Transverse colon (tissue), 4 donors: ENCODE data around the gene HLA-A.

ENCODE experiments used
- POLR2A ChIP-seq: fragments of 450-650 bp; IDR thresholded peaks from one replicate; pipeline ENCODE4 v1.6.1; 2016; ENCODE audit warnings: antibody characterized with exemption, mild to moderate bottlenecking, moderate library complexity
- POLR2AphosphoS5 ChIP-seq, 3 donors: sonication (generic); formaldehyde crosslinking; IDR thresholded peaks; one replicate each; pipeline ENCODE4 v1.6.1; 2016; ENCODE audit warnings: antibody characterized with exemption in 3 of 3
- TF ChIP-seq, protein P1 (sequence below), 5 experiments: fragments of 200-600 bp in 3 of 5; fragments of 450-650 bp in 2 of 5; sonication (generic) in 3 of 5; IDR thresholded peaks; 1 replicate in 2 of 5; 2 replicates in 3 of 5; pipeline ENCODE4 v1.5.1; 2016 to 2017; ENCODE audit warnings: antibody characterized with exemption in 5 of 5, inconsistent platforms in 3 of 5, mild to moderate bottlenecking in 2 of 5, moderate library complexity in 1 of 5

DNA sequence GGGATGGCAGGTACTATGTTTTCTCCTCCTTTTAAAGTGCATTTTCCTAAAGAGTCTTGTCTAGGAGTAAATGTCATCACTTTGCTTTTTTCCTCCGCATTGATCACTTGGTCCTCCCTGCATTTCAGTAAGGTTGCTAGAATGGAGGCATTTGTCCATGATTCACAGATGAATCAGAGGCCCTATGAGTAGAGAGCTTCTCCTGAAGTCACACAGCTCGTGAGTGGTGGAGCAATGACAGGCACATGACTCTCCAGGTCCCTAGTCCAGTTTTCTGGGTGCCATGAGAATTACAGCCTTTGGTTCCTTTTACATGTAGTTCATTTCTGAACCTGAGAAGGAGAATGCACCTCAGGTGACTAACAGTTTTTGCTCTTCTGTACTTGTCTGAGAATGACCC is 50.5 kb downstream of the HLA-A start:
- TF ChIP-seq POLR2AphosphoS5 (IDR thresholded peaks at IDR 0.05) (no peak), POLR2A (no peak)
- TF ChIP-seq, protein P1, sequence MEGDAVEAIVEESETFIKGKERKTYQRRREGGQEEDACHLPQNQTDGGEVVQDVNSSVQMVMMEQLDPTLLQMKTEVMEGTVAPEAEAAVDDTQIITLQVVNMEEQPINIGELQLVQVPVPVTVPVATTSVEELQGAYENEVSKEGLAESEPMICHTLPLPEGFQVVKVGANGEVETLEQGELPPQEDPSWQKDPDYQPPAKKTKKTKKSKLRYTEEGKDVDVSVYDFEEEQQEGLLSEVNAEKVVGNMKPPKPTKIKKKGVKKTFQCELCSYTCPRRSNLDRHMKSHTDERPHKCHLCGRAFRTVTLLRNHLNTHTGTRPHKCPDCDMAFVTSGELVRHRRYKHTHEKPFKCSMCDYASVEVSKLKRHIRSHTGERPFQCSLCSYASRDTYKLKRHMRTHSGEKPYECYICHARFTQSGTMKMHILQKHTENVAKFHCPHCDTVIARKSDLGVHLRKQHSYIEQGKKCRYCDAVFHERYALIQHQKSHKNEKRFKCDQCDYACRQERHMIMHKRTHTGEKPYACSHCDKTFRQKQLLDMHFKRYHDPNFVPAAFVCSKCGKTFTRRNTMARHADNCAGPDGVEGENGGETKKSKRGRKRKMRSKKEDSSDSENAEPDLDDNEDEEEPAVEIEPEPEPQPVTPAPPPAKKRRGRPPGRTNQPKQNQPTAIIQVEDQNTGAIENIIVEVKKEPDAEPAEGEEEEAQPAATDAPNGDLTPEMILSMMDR (IDR thresholded peaks at IDR 0.05) = no peak
